SK-N-MC (cell line): ENCODE results near the gene CTBP1.
A peak's percentile ranks its signal among the peaks of the same experiment; 100 is the strongest.

Experiments
- EZH2 ChIP-seq: fragments of 200-600 bp; sonication (generic); IDR thresholded peaks from one replicate; pipeline ENCODE4 v1.6.1; 2017; ENCODE audit warnings: antibody characterized with exemption
- FOXP2 ChIP-seq: optimal IDR thresholded peaks from 2 replicates; pipeline ENCODE3; 2011; ENCODE audit warnings: mild to moderate bottlenecking, moderate library complexity; ENCODE audit not compliant: insufficient read depth; ENCODE audit errors: extremely low read length, control extremely low read depth
- POLR2AphosphoS5 ChIP-seq: IDR thresholded peaks from 2 replicates; pipeline ENCODE4 v1.6.1; 2012; ENCODE audit warnings: mild to moderate bottlenecking, low read depth, low read length, borderline replicate concordance

- no peak for TF ChIP-seq FOXP2
- TF ChIP-seq POLR2AphosphoS5: peak; percentile 69; the same call in 1 of the 2 replicates
- TF ChIP-seq EZH2: no peak
These were observed 81.5 kb downstream of the CTBP1 start for GRCh38 chr4:1167244-1167949.
